IMR-90 (cell line): ENCODE results near the gene NT5DC3.

ENCODE experiments used
- BHLHE40 ChIP-seq: fragments of 150-350 bp; IDR thresholded peaks from 2 replicates; pipeline ENCODE4 v1.6.1; 2016; ENCODE audit warnings: mild to moderate bottlenecking, low read depth, low read length
- CEBPB ChIP-seq: IDR thresholded peaks from 2 replicates; pipeline ENCODE4 v1.6.1; 2012; ENCODE audit warnings: low read depth, low read length, improper control_type of control experiment
- CHD1 ChIP-seq: IDR thresholded peaks from 2 replicates; pipeline ENCODE4 v1.6.1; 2012; ENCODE audit warnings: low read depth, low read length, improper control_type of control experiment
- CTCF ChIP-seq: conservative IDR thresholded peaks from 2 replicates; pipeline ENCODE4 v1.5.1; 2012; ENCODE audit warnings: mild to moderate bottlenecking, low read depth, low read length, improper control_type of control experiment
- MAZ ChIP-seq: IDR thresholded peaks from 2 replicates; pipeline ENCODE4 v1.6.1; 2012; ENCODE audit warnings: low read depth, mild to moderate bottlenecking, low read length, improper control_type of control experiment, moderate library complexity, borderline replicate concordance
- POLR2A ChIP-seq: IDR thresholded peaks from 2 replicates; pipeline ENCODE4 v1.6.1; 2012; ENCODE audit warnings: mild to moderate bottlenecking, low read depth, low read length
- RAD21 ChIP-seq: IDR thresholded peaks from 2 replicates; pipeline ENCODE4 v1.6.1; 2012; ENCODE audit warnings: low read length, improper control_type of control experiment
- RCOR1 ChIP-seq: IDR thresholded peaks from 2 replicates; pipeline ENCODE4 v1.6.1; 2012; ENCODE audit warnings: mild to moderate bottlenecking, low read length, improper control_type of control experiment; ENCODE audit not compliant: insufficient replicate concordance
- RFX5 ChIP-seq: IDR thresholded peaks from 2 replicates; pipeline ENCODE4 v1.8.0; 2012; ENCODE audit warnings: low read depth, mild to moderate bottlenecking, low read length, moderate library complexity

GRCh38 chr12:103751171-103751570, 89.9 kb downstream of the NT5DC3 start:
- TF ChIP-seq CTCF, result no peak
- no peak for TF ChIP-seq RFX5
- TF ChIP-seq POLR2A, result no peak
- TF ChIP-seq CEBPB, result no peak
- TF ChIP-seq RAD21, result no peak
- TF ChIP-seq BHLHE40, result no peak
- TF ChIP-seq CHD1, result no peak
- no peak for TF ChIP-seq RCOR1
- no peak for TF ChIP-seq MAZ
